IMR-90 (cell line): ENCODE measurements around the gene MRTO4. TPM values are rescaled to one million over a fixed set of nuclear protein-coding genes. Genes with fewer than 3 reads are reported as not detected.

Source experiments
- ATAC-seq: fragments of 200-7000 bp; cut with Tn5 transposase; 2 replicates; pipeline ENCODE4 v1.9.1; 2020; ENCODE audit warnings: low read depth, mild to moderate bottlenecking, moderate library complexity
- BruUV-seq: library from RNA; stranded (reverse); fragments of 400-500 nt; replicated peaks from 2 replicates; lab custom pipeline; 2021; lab: Mats Ljungman, UMichigan
- CTCF ChIA-PET: fragments of 300-600 bp; formaldehyde crosslinking; extraction: SDS; loops from one replicate; lab custom pipeline; 2021; ENCODE audit warnings: antibody characterized with exemption; lab: Yijun Ruan, JAX
- POLR2A ChIA-PET: fragments of 300-600 bp; sonication (Branson Sonifier 250); formaldehyde crosslinking; loops from one replicate; lab custom pipeline; 2022; ENCODE audit warnings: antibody characterized with exemption; ENCODE audit not compliant: unreplicated experiment; lab: Charles Lee
- DNase-seq: peaks from one replicate; pipeline ENCODE4 v3.0.0; 2013
- H2AFZ ChIP-seq: replicated peaks from 2 replicates; pipeline ENCODE3; 2013; ENCODE audit warnings: low read length, mild to moderate bottlenecking; ENCODE audit not compliant: poor library complexity
- H2AK5ac ChIP-seq: 2 replicates; pipeline ENCODE4 v1.6.1; 2013; ENCODE audit warnings: low read depth, low read length, inconsistent platforms
- H2AK9ac ChIP-seq: replicated peaks from 2 replicates; pipeline ENCODE3; 2013; ENCODE audit warnings: mild to moderate bottlenecking, low read depth, low read length, moderate library complexity; ENCODE audit not compliant: poor library complexity
- H2BK120ac ChIP-seq: 2 replicates; pipeline ENCODE4 v1.6.1; 2013; ENCODE audit warnings: low read depth, low read length, inconsistent platforms
- H2BK15ac ChIP-seq: 3 replicates; pipeline ENCODE4 v1.6.1; 2013; ENCODE audit warnings: low read depth, low read length, inconsistent platforms
- H2BK20ac ChIP-seq: 2 replicates; pipeline ENCODE4 v1.6.1; 2013; ENCODE audit warnings: low read depth, mild to moderate bottlenecking, inconsistent platforms, low read length, moderate library complexity
- H2BK5ac ChIP-seq: 2 replicates; pipeline ENCODE4 v1.6.1; 2013; ENCODE audit warnings: mild to moderate bottlenecking, low read depth, low read length, inconsistent platforms; ENCODE audit not compliant: poor library complexity, severe bottlenecking
- H3K14ac ChIP-seq: replicated peaks from 2 replicates; pipeline ENCODE4 v1.6.1; 2013; ENCODE audit warnings: low read depth, low read length, inconsistent platforms
- H3K18ac ChIP-seq: 2 replicates; pipeline ENCODE4 v1.6.1; 2013; ENCODE audit warnings: low read depth, low read length, control low read depth
- H3K23ac ChIP-seq: 2 replicates; pipeline ENCODE4 v1.6.1; 2013; ENCODE audit warnings: low read depth, low read length, inconsistent platforms
- H3K27ac ChIP-seq: 2 replicates; pipeline ENCODE4 v1.5.1; 2013; ENCODE audit warnings: mild to moderate bottlenecking, control low read depth, low read length; ENCODE audit not compliant: insufficient read depth
- H3K27me3 ChIP-seq: 2 replicates; pipeline ENCODE4 v1.6.1; 2013; ENCODE audit warnings: low read length; ENCODE audit not compliant: control insufficient read depth, insufficient read depth
- H3K36me3 ChIP-seq: 2 replicates; pipeline ENCODE4 v1.6.1; 2013; ENCODE audit warnings: low read length, mixed read lengths; ENCODE audit not compliant: control insufficient read depth, insufficient read depth
- H3K4ac ChIP-seq: 2 replicates; pipeline ENCODE4 v1.6.1; 2013; ENCODE audit warnings: low read depth, low read length, inconsistent platforms
- H3K4me1 ChIP-seq: 2 replicates; pipeline ENCODE4 v1.6.1; 2013; ENCODE audit warnings: low read length, mixed read lengths; ENCODE audit not compliant: control insufficient read depth, insufficient read depth
- H3K4me2 ChIP-seq: 2 replicates; pipeline ENCODE4 v1.6.1; 2013; ENCODE audit warnings: low read depth, mild to moderate bottlenecking, control low read depth, low read length, moderate library complexity
- H3K4me3 ChIP-seq: 2 replicates; pipeline ENCODE4 v1.5.1; 2013; ENCODE audit warnings: low read depth, mild to moderate bottlenecking, control low read depth, low read length, moderate library complexity; ENCODE audit not compliant: insufficient read depth
- H3K56ac ChIP-seq: 2 replicates; pipeline ENCODE4 v1.6.1; 2013; ENCODE audit warnings: low read length, inconsistent platforms; ENCODE audit not compliant: insufficient read depth; ENCODE audit errors: extremely low read depth
- H3K79me1 ChIP-seq, 2 experiments: 2 replicates each; pipeline ENCODE4 v1.6.1; 2013; ENCODE audit warnings: low read length in 2 of 2, inconsistent platforms in 1 of 2, low read depth in 1 of 2
- H3K9ac ChIP-seq: 2 replicates; pipeline ENCODE4 v1.6.1; 2013; ENCODE audit warnings: low read depth, low read length, control low read depth
- H3K9me1 ChIP-seq: 2 replicates; pipeline ENCODE4 v1.6.1; 2013; ENCODE audit warnings: low read length, inconsistent platforms; ENCODE audit not compliant: insufficient read depth
- H3K9me3 ChIP-seq: 2 replicates; pipeline ENCODE4 v1.6.1; 2013; ENCODE audit warnings: low read length; ENCODE audit not compliant: control insufficient read depth, insufficient read depth
- H4K20me1 ChIP-seq: 2 replicates; pipeline ENCODE4 v1.6.1; 2013; ENCODE audit warnings: low read length, inconsistent platforms; ENCODE audit not compliant: insufficient read depth
- H4K5ac ChIP-seq: 2 replicates; pipeline ENCODE4 v1.6.1; 2013; ENCODE audit warnings: mild to moderate bottlenecking, low read depth, low read length, control low read depth
- H4K8ac ChIP-seq, 2 experiments: 2 replicates each; pipeline ENCODE4 v1.6.1; 2013; ENCODE audit warnings: low read depth in 2 of 2, low read length in 2 of 2, control low read depth in 1 of 2, inconsistent platforms in 1 of 2
- H4K91ac ChIP-seq: 2 replicates; pipeline ENCODE4 v1.6.1; 2013; ENCODE audit warnings: low read depth, low read length, inconsistent platforms; ENCODE audit not compliant: insufficient read depth
- CEBPB ChIP-seq: IDR thresholded peaks from 2 replicates; pipeline ENCODE4 v1.6.1; 2012; ENCODE audit warnings: low read depth, low read length, improper control_type of control experiment
- CHD1 ChIP-seq: IDR thresholded peaks from 2 replicates; pipeline ENCODE4 v1.6.1; 2012; ENCODE audit warnings: low read depth, low read length, improper control_type of control experiment
- CTCF ChIP-seq: conservative IDR thresholded peaks from 2 replicates; pipeline ENCODE4 v1.5.1; 2012; ENCODE audit warnings: mild to moderate bottlenecking, low read depth, low read length, improper control_type of control experiment
- FOS ChIP-seq: fragments of 150-350 bp; IDR thresholded peaks from 2 replicates; pipeline ENCODE4 v1.6.1; 2016; ENCODE audit warnings: low read depth, low read length
- NFE2L2 ChIP-seq: fragments of 150-350 bp; IDR thresholded peaks from 2 replicates; pipeline ENCODE4 v1.6.1; 2016; ENCODE audit warnings: low read depth, mild to moderate bottlenecking, low read length
- POLR2A ChIP-seq: IDR thresholded peaks from 2 replicates; pipeline ENCODE4 v1.6.1; 2012; ENCODE audit warnings: mild to moderate bottlenecking, low read depth, low read length
- dilution Hi-C: fragments of 300-500 bp; cut with HindIII; formaldehyde crosslinking; loops from one replicate; pipeline ENCODE4 v1.14.3; 2018; ENCODE audit warnings: low sequenced_read_pairs; ENCODE audit not compliant: unreplicated experiment
- in situ Hi-C: fragments of 300-500 bp; cut with MboI; formaldehyde crosslinking; loops from 3 replicates; pipeline ENCODE4 v1.14.3; 2019; ENCODE audit warnings: low sequenced_read_pairs, inconsistent platforms, mixed read lengths
- intact Hi-C: fragments of 100-400 bp; cut with micrococcal nuclease; formaldehyde crosslinking; loops from 2 replicates; pipeline ENCODE4 v1.10.0; 2022
- polyA plus RNA-seq, 3 experiments: library from polyadenylated mRNA; depleted of rRNA; stranded (reverse); fragments of >200 nt; gene quantifications; 2 replicates each; pipeline ENCODE4 v1.2.3, GENCODE V29; 2012; ENCODE audit warnings: low replicate concordance in 1 of 3
- total RNA-seq: library from RNA; depleted of rRNA; stranded (reverse); fragments of >200 nt; gene quantifications from 2 replicates; pipeline ENCODE4 v1.2.3, GENCODE V29; 2012
- TF ChIP-seq, protein P1 (sequence below): fragments of 150-350 bp; IDR thresholded peaks from 2 replicates; pipeline ENCODE4 v1.6.1; 2016; ENCODE audit warnings: low read depth, mild to moderate bottlenecking, low read length, moderate library complexity, borderline replicate concordance

The MRTO4 gene
- total and polyA plus RNA-seq, 2 of the 4 experiments (the other 2 are of a cell fraction), result 48.0 to 58.1 TPM

DNA sequence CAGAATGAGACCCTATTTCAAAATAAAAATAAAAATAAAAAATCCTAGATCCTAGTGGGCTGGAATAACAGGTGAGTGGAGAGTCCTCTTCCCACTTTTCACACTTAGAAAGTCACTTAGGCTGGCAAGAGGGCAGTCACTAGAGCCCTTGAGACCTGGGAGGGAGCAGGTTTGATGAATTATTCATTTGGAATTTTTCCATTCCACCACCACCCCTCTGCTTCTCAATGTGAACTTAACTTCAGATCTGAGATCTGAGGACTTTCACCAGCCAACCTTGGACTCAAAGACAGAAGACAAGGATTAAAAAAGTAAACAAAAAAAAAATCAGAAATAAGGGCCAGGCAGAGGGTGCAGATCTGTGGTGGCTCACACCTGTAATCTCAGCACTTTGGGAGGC is 20.5 kb downstream of the MRTO4 start:
- no peaks in the 10 kb centered on the region for H4K20me1 ChIP-seq
- in situ Hi-C loops, result no loop called here
- BruUV-seq, result no TSS peak
- H3K9ac ChIP-seq, result no peak overlapping the region
- no peak overlapping the region for H3K23ac ChIP-seq
- H3K36me3 ChIP-seq, result no peaks in the 10 kb centered on the region
- intact Hi-C loops, result no loop called here
- no peak overlapping the region for H3K14ac ChIP-seq
- TF ChIP-seq NFE2L2, result no peak
- no peak for TF ChIP-seq POLR2A
- TF ChIP-seq CHD1, result no peak
- TF ChIP-seq FOS, result no peak
- TF ChIP-seq, protein P1, sequence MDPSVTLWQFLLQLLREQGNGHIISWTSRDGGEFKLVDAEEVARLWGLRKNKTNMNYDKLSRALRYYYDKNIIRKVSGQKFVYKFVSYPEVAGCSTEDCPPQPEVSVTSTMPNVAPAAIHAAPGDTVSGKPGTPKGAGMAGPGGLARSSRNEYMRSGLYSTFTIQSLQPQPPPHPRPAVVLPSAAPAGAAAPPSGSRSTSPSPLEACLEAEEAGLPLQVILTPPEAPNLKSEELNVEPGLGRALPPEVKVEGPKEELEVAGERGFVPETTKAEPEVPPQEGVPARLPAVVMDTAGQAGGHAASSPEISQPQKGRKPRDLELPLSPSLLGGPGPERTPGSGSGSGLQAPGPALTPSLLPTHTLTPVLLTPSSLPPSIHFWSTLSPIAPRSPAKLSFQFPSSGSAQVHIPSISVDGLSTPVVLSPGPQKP, result no peak
- no peak for TF ChIP-seq CTCF
- no peak for TF ChIP-seq CEBPB
- dilution Hi-C loops, result no loop called here
- H2BK5ac ChIP-seq, result no peak overlapping the region
- H3K4me1 ChIP-seq, result no peaks in the 10 kb centered on the region
- H3K9me1 ChIP-seq, result no peaks in the 10 kb centered on the region
- ATAC-seq (no peak), DNase-seq (no peak)
- ChIA-PET CTCF (no interaction called here), POLR2A (interaction anchor here (0.6 kb wide), 1 partner anchor 214 kb away, joined by 14 read pairs; the partner anchor contains the start of gene CAPZB)
- no peak overlapping the region for H3K4me2 ChIP-seq
- no peak overlapping the region for H3K4me3 ChIP-seq
- no peak overlapping the region for H2BK20ac ChIP-seq
- H3K4ac ChIP-seq, result no peak overlapping the region
- no peak overlapping the region for H2BK15ac ChIP-seq
- no peak overlapping the region for H4K91ac ChIP-seq
- no peak overlapping the region for H3K18ac ChIP-seq
- no peak overlapping the region for H2AK5ac ChIP-seq
- no peak overlapping the region for H3K27ac ChIP-seq
- no peak overlapping the region for H2AFZ ChIP-seq
- no peaks in the 10 kb centered on the region; the same call in none of the 2 replicates for H3K9me3 ChIP-seq
- H4K8ac ChIP-seq, result no peak overlapping the region
- H3K79me1 ChIP-seq, result no peaks in the 10 kb centered on the region
- H3K27me3 ChIP-seq, result no peaks in the 10 kb centered on the region; the same call in 1 of the 2 replicates
- H3K56ac ChIP-seq, result no peak overlapping the region
- no peak overlapping the region for H2AK9ac ChIP-seq
- H2BK120ac ChIP-seq, result no peak overlapping the region
- no peak overlapping the region for H4K5ac ChIP-seq
